ENCODE results near the gene MARK2.

The MARK2 gene

DNA sequence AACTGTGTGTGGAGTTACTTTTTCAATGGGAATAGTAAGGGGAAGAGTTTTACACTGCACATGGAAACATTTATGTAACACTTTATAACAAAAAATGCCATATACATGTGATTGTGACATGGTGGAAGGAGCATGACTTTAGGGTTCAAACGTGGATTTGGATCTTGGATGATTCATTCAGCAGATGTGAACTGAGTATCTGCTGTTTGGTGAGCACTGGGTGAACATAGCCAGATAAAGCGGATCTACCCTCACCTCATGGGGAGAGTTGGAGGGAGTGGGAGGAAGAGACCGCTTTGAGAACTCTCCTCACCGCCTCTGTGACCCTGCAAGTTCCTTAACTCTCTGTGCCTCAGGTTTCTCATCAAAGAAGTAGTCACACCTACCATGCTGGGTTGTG is 103.0 kb downstream of the MARK2 start:
- TF ChIP-seq, protein P1, sequence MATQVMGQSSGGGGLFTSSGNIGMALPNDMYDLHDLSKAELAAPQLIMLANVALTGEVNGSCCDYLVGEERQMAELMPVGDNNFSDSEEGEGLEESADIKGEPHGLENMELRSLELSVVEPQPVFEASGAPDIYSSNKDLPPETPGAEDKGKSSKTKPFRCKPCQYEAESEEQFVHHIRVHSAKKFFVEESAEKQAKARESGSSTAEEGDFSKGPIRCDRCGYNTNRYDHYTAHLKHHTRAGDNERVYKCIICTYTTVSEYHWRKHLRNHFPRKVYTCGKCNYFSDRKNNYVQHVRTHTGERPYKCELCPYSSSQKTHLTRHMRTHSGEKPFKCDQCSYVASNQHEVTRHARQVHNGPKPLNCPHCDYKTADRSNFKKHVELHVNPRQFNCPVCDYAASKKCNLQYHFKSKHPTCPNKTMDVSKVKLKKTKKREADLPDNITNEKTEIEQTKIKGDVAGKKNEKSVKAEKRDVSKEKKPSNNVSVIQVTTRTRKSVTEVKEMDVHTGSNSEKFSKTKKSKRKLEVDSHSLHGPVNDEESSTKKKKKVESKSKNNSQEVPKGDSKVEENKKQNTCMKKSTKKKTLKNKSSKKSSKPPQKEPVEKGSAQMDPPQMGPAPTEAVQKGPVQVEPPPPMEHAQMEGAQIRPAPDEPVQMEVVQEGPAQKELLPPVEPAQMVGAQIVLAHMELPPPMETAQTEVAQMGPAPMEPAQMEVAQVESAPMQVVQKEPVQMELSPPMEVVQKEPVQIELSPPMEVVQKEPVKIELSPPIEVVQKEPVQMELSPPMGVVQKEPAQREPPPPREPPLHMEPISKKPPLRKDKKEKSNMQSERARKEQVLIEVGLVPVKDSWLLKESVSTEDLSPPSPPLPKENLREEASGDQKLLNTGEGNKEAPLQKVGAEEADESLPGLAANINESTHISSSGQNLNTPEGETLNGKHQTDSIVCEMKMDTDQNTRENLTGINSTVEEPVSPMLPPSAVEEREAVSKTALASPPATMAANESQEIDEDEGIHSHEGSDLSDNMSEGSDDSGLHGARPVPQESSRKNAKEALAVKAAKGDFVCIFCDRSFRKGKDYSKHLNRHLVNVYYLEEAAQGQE (IDR thresholded peaks at IDR 0.05; ENCODE audit: insufficient read depth in 1 of 2, low read depth in 2 of 2, low read length in 2 of 2), result no peak

DNA sequence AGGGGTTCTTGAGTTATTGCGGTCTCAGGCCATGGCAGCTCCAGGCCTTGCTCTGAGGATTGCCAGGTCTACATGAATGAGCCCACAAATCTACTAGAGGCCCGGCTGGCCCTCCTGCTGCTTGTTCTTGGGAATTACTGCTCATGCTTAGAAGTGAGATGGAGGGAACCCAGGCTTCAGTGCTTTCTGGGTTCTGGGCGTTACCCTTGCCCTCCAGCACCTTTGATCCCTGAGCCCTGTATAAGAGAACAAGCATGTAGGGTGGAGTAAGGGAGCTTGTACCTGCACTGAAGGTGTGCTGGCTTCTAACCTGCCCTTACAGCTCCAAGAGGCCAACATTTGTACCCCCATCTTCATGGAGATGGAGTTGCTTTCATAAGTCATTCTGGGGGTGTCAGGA is 103.9 kb downstream of the MARK2 start:
- TF ChIP-seq FOXP2 (optimal IDR thresholded peaks at IDR 0.05; ENCODE audit: borderline replicate concordance, extremely low read depth, extremely low read length, insufficient read depth) (no peak), TAF1 (IDR thresholded peaks at IDR 0.05; ENCODE audit: borderline replicate concordance, insufficient read depth, low read length) (no peak), POLR2AphosphoS5 (IDR thresholded peaks at IDR 0.05; ENCODE audit: low read depth, low read length) (no peak), SIN3A (IDR thresholded peaks at IDR 0.05; ENCODE audit: borderline replicate concordance, insufficient read depth, low read length) (no peak)
- TF ChIP-seq, protein P1 (IDR thresholded peaks at IDR 0.05; ENCODE audit: insufficient read depth in 1 of 2, low read depth in 2 of 2, low read length in 2 of 2), result no peak

DNA sequence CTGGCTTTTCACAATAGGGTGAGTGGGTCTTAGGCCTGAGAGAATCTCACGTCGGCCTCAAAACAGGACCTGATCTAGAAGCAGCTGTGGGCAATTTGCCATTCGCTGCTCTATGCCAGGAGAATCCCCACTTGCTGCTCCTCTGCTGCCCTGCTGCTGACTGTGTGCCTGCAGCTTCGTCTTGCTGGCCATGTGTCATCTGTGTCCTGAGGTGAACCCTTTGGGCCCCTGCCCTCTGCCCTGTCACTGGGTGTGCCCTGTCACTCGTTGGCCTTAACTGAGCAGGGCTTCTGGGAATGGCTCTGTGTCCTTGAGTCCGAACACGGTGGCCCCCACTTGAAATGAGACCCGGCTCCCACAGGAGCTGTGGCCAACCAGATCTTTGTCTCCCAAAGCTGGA is 106.1 kb downstream of the MARK2 start:
- TF ChIP-seq, protein P1 (IDR thresholded peaks at IDR 0.05; ENCODE audit: insufficient read depth in 1 of 2, low read depth in 2 of 2, low read length in 2 of 2), result no peak
- no peak for TF ChIP-seq TAF1 (IDR thresholded peaks at IDR 0.05; ENCODE audit: borderline replicate concordance, insufficient read depth, low read length)
- no peak for TF ChIP-seq POLR2AphosphoS5 (IDR thresholded peaks at IDR 0.05; ENCODE audit: low read depth, low read length)
- TF ChIP-seq FOXP2 (optimal IDR thresholded peaks at IDR 0.05; ENCODE audit: borderline replicate concordance, extremely low read depth, extremely low read length, insufficient read depth), result no peak
- no peak for TF ChIP-seq SIN3A (IDR thresholded peaks at IDR 0.05; ENCODE audit: borderline replicate concordance, insufficient read depth, low read length)

DNA sequence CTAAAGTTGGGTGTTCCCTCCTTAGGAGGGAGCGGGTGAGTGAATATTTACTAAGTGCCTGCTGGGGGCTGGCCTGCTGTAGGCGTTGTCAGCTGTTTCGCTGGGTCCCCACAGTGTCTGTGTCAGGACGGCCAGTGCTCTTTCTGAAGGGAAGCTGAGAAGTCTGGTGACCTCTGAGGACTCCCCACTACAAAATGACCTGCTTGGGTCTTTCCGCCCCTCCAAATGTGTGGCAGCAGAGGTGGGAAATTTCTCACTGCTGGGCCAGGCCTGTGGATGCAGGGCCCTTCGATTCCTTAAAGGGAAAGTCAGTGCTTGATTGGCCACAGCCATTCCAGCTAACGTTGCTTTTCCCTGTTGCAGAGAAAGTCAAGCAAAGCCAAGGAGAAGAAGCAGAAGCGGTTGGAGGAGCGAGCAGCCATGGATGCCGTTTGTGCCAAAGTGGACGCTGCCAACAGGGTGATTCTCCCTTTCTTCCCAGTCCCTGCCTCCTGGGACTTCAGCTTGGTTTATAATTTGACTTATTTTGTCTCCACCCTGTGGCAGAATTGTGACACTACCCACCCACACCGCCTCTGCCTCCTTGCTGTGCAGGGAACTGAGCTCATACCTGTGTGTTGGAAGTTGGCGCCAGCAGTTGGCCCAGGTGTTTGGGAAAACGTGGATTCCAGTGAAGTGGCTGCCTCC is 106.7 kb downstream of the MARK2 start:
- TF ChIP-seq, protein P1 (IDR thresholded peaks at IDR 0.05; ENCODE audit: insufficient read depth in 1 of 2, low read depth in 2 of 2, low read length in 2 of 2), result no peak
- TF ChIP-seq TAF1 (IDR thresholded peaks at IDR 0.05; ENCODE audit: borderline replicate concordance, insufficient read depth, low read length), result no peak
- no peak for TF ChIP-seq FOXP2 (optimal IDR thresholded peaks at IDR 0.05; ENCODE audit: borderline replicate concordance, extremely low read depth, extremely low read length, insufficient read depth)
- no peak for TF ChIP-seq SIN3A (IDR thresholded peaks at IDR 0.05; ENCODE audit: borderline replicate concordance, insufficient read depth, low read length)
- no peak for TF ChIP-seq POLR2AphosphoS5 (IDR thresholded peaks at IDR 0.05; ENCODE audit: low read depth, low read length)
